Neural progenitor cell (in vitro differentiated cells): ENCODE results near the gene TMEM82. TPM values are rescaled to one million over a fixed set of nuclear protein-coding genes. Genes with fewer than 3 reads are reported as not detected.
A peak's percentile ranks its signal among the peaks of the same experiment; 100 is the strongest.

Experiments used
- DNase-seq: peaks from one replicate; pipeline ENCODE4 v3.0.0-alpha.2; 2016; ENCODE audit warnings: low spot score
- H2AFZ ChIP-seq: fragments of 200-600 bp; sonication (generic); replicated peaks from 2 replicates; pipeline ENCODE4 v1.6.1; 2016; ENCODE audit warnings: antibody characterized with exemption
- H3F3A ChIP-seq: fragments of 200-600 bp; sonication (generic); 2 replicates; pipeline ENCODE4 v1.6.1; 2016; ENCODE audit warnings: antibody characterized with exemption, low read depth
- H3K27ac ChIP-seq: fragments of 200-600 bp; sonication (generic); 2 replicates; pipeline ENCODE4 v1.5.1; 2016; ENCODE audit warnings: mild to moderate bottlenecking
- H3K27me3 ChIP-seq: fragments of 200-600 bp; sonication (generic); 2 replicates; pipeline ENCODE4 v1.6.1; 2016; ENCODE audit warnings: mild to moderate bottlenecking, moderate library complexity
- H3K36me3 ChIP-seq: fragments of 200-600 bp; sonication (generic); 2 replicates; pipeline ENCODE4 v1.5.1; 2016
- H3K4me1 ChIP-seq: fragments of 200-600 bp; sonication (generic); 2 replicates; pipeline ENCODE4 v1.6.1; 2016; ENCODE audit warnings: mixed run types
- H3K4me2 ChIP-seq: fragments of 200-600 bp; sonication (generic); 2 replicates; pipeline ENCODE4 v1.6.1; 2016
- H3K4me3 ChIP-seq: fragments of 200-600 bp; sonication (generic); 2 replicates; pipeline ENCODE4 v1.5.1; 2016
- H3K79me2 ChIP-seq: fragments of 200-600 bp; sonication (generic); 2 replicates; pipeline ENCODE4 v1.6.1; 2016; ENCODE audit warnings: low read depth
- H3K9ac ChIP-seq: fragments of 200-600 bp; sonication (generic); 2 replicates; pipeline ENCODE4 v1.6.1; 2016
- H3K9me3 ChIP-seq: fragments of 200-600 bp; sonication (generic); 2 replicates; pipeline ENCODE4 v1.5.1; 2016; ENCODE audit warnings: low read depth
- H4K20me1 ChIP-seq: fragments of 200-600 bp; sonication (generic); 2 replicates; pipeline ENCODE4 v1.6.1; 2016; ENCODE audit warnings: low read depth
- H3K27ac Mint-ChIP-seq: 3 replicates; pipeline ENCODE4 v1.8.0; 2021; ENCODE audit warnings: mixed read lengths
- H3K27me3 Mint-ChIP-seq: 2 replicates; pipeline ENCODE4 v1.8.0; 2022; ENCODE audit warnings: low read depth, mild to moderate bottlenecking, inconsistent platforms, moderate library complexity, mixed read lengths; ENCODE audit not compliant: insufficient read depth
- H3K36me3 Mint-ChIP-seq: 3 replicates; pipeline ENCODE4 v1.8.0; 2021; ENCODE audit warnings: mixed read lengths
- H3K4me1 Mint-ChIP-seq: 3 replicates; pipeline ENCODE4 v1.8.0; 2021; ENCODE audit warnings: mixed read lengths
- H3K4me3 Mint-ChIP-seq: 3 replicates; pipeline ENCODE4 v1.8.0; 2021; ENCODE audit warnings: mild to moderate bottlenecking, moderate library complexity, mixed read lengths
- H3K9me3 Mint-ChIP-seq: 3 replicates; pipeline ENCODE4 v1.8.0; 2020; ENCODE audit warnings: mixed read lengths
- EZH2 ChIP-seq: fragments of 200-600 bp; sonication (generic); IDR thresholded peaks from 2 replicates; pipeline ENCODE4 v1.6.1; 2017; ENCODE audit warnings: antibody characterized with exemption, mild to moderate bottlenecking, moderate library complexity
- EZH2phosphoT487 ChIP-seq: fragments of 200-600 bp; sonication (generic); IDR thresholded peaks from 2 replicates; pipeline ENCODE4 v1.6.1; 2017; ENCODE audit warnings: antibody characterized with exemption
- total RNA-seq: library from RNA; depleted of rRNA; stranded (reverse); fragments of >200 nt; gene quantifications from 2 replicates; pipeline ENCODE4 v1.2.3, GENCODE V29; 2015; ENCODE audit warnings: low replicate concordance
- TF ChIP-seq, protein P1 (sequence below): fragments of 200-600 bp; sonication (generic); IDR thresholded peaks from 2 replicates; pipeline ENCODE4 v1.5.1; 2017; ENCODE audit warnings: antibody characterized with exemption, mild to moderate bottlenecking

TMEM82 gene
- total RNA-seq, 1 donor from 2014 or later = not detected

DNA sequence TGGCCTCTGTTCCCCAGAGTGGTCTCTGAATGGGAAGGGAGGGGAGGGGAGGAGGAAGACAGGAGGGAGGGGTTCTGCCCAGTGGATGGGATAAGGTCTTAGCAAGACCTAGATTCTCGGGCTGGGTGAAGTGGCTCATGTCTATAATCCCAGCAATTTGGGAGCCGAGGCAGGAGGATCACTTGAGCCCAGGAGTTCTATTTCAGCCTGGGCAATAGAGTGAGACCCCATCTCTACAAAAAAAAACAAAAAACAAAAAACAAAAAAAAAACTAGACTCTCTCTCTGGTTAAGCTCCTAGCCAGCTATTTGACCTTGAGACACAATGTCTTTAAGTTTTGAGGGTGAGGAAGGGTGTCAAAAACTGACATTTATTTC lies 53.8 kb downstream of the TMEM82 start:
- no peak overlapping the region for H3K4me2 ChIP-seq
- H3K9me3 Mint-ChIP-seq = no peaks in the 10 kb centered on the region
- H3K79me2 ChIP-seq = no peaks in the 10 kb centered on the region
- H3K36me3 Mint-ChIP-seq = no peaks in the 10 kb centered on the region
- peak; percentile 23 for DNase-seq
- H3K9me3 ChIP-seq = no peaks in the 10 kb centered on the region
- H3K27me3 Mint-ChIP-seq = peaks cover 9% of the 10 kb centered on the region
- H3K9ac ChIP-seq = no peak overlapping the region
- H3K4me1 ChIP-seq = peaks cover 6% of the 10 kb centered on the region
- H3K27ac Mint-ChIP-seq = no peak overlapping the region
- no peaks in the 10 kb centered on the region for H3K36me3 ChIP-seq
- peaks cover 44% of the 10 kb centered on the region for H3K4me1 Mint-ChIP-seq
- H3K4me3 ChIP-seq = no peak overlapping the region
- H3K27me3 ChIP-seq = no peaks in the 10 kb centered on the region
- no peaks in the 10 kb centered on the region for H3F3A ChIP-seq
- no peak for TF ChIP-seq EZH2
- no peak for TF ChIP-seq EZH2phosphoT487
- TF ChIP-seq, protein P1, sequence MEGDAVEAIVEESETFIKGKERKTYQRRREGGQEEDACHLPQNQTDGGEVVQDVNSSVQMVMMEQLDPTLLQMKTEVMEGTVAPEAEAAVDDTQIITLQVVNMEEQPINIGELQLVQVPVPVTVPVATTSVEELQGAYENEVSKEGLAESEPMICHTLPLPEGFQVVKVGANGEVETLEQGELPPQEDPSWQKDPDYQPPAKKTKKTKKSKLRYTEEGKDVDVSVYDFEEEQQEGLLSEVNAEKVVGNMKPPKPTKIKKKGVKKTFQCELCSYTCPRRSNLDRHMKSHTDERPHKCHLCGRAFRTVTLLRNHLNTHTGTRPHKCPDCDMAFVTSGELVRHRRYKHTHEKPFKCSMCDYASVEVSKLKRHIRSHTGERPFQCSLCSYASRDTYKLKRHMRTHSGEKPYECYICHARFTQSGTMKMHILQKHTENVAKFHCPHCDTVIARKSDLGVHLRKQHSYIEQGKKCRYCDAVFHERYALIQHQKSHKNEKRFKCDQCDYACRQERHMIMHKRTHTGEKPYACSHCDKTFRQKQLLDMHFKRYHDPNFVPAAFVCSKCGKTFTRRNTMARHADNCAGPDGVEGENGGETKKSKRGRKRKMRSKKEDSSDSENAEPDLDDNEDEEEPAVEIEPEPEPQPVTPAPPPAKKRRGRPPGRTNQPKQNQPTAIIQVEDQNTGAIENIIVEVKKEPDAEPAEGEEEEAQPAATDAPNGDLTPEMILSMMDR = no peak
- H3K4me3 Mint-ChIP-seq = no peak overlapping the region
- no peak overlapping the region for H2AFZ ChIP-seq
- H3K27ac ChIP-seq = no peak overlapping the region
- H4K20me1 ChIP-seq = no peaks in the 10 kb centered on the region

Other genes with a start within 250 kb of the TMEM82 start
- gene CASP9, start 218.3 kb upstream of the TMEM82 start, total RNA-seq = 12.4 and 18.2 TPM in 2 replicates
- gene DNAJC16, start 215.7 kb upstream of the TMEM82 start, total RNA-seq = 24.2 and 33.6 TPM in 2 replicates
- gene AGMAT, start 157.4 kb upstream of the TMEM82 start, total RNA-seq = 0.84 and 0.86 TPM in 2 replicates
- gene DDI2, start 125.0 kb upstream of the TMEM82 start, total RNA-seq = 23.3 and 23.8 TPM in 2 replicates
- gene PLEKHM2, start 58.2 kb upstream of the TMEM82 start, total RNA-seq = 16.7 and 42.2 TPM in 2 replicates
- gene SLC25A34, start 6.2 kb upstream of the TMEM82 start, total RNA-seq = 0.34 and 2.2 TPM in 2 replicates
- 4.7 and 13.0 TPM in 2 replicates for gene FBLIM1, start 16.3 kb downstream of the TMEM82 start, total RNA-seq
- 2.8 and 4.8 TPM in 2 replicates for gene UQCRHL, start 65.2 kb downstream of the TMEM82 start, total RNA-seq
- gene SPEN, start 105.2 kb downstream of the TMEM82 start, total RNA-seq = 40.1 and 59.6 TPM in 2 replicates
- 19.5 and 34.0 TPM in 2 replicates for gene ZBTB17, start 233.6 kb downstream of the TMEM82 start, total RNA-seq